GM21515 (cell line): ENCODE results near the gene MLLT3.
A peak's percentile ranks its signal among the peaks of the same experiment; 100 is the strongest.

ENCODE experiments used
- ATAC-seq: cut with Tn5 transposase; IDR thresholded peaks from one replicate; pipeline ENCODE4 v1.9.1; 2021; ENCODE audit not compliant: unreplicated experiment

MLLT3 gene

DNA sequence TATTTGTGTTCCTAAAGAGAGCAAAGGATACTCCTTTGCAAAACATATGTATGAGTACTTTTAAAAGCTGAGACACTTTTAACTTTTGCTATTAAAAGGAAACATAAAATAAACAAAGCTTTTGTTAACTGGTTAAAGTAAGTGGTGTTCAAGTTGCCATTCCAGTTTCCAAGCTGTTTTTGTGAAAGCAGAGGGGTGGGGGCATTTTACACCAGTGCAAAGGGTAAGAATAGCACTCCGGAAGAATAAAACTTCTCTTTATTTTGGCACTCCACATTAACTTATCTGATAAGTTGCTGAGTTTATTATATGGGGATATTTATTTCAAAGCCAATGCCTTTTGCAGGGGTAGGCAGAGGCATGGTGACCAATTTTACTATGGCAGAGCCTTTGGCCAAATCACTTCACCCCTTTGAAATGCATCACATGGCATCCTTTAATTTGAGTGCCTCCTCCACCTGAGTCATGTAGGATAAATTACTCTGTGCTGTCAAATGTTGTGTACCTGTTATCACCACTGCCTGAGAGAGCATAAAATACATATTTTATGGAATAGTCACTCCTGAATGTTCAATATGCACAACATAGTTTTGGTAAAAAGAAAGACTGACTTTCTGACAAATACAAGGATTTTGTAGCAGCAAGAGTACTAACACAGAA, 62.9 kb downstream of the MLLT3 start:
- ATAC-seq = no peak

DNA sequence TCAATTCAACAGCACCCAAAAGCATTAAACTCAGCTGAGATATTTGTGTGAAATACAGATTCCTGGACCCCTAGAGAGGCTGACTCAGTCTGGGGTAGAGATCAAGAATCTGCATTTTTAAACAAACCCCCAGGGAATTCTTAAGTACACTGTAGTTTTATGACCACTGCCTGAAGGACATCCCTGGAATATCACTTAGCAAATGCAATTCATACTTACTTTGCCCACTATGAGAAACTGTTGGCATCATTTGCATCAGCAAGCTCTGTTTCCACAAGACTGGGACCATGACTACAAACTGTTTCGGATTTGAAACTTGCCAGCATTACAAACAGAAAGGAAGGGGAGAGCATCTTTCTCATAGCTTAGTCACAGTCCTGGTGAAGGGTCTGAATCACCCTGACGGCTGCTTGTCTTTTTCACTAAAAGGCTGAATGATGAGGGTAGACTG, 63.7 kb downstream of the MLLT3 start:
- no peak for ATAC-seq

DNA sequence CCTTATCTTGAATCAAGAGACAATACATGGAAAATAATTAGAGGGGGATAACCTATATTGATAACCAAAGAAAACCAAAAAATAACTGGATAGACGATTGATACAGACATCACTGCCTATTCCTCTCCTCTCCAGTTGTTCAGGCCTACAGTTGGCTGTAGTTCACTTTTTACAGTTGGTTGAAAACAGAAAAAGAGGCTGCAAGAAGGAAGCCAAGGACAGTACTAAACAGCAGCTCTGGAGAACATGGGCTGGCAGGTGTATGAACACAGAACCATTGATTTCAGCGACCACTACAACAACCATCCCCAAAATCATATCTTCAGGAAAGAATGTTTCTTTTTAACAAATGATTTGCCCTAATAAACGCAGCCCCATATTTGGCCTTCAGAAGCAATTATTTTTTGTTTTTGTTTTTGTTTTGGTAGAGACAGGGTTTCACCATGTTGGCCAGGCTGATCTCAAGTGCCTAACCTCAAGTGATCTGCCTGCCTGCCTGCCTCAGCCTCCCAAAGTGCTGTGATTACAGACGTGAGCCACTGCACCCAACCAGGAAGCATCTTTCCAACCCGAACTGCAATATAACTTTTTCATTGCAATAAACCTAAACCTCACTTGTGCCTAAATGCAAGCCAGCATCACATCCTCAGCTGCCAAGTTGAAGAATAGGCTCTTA, 64.3 kb downstream of the MLLT3 start:
- no peak for ATAC-seq

DNA sequence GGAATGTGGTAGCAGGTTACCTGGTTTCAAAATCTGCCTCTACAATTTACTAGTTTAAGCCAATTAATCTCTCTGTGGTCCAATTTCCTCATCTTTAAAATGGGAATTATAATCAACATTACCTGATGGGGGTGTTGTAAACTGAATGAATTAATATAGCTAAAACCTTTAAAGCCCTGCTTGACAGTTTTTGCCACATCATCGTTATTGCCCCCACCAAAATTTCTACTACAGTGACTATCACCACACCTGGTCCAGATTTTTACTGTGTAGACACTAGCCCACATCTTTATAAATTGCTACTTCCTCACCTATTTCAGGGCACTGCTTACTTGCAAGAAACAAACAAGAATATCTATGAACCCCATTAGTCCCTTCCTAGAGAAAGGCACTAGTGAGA, 65.0 kb downstream of the MLLT3 start:
- no peak for ATAC-seq

DNA sequence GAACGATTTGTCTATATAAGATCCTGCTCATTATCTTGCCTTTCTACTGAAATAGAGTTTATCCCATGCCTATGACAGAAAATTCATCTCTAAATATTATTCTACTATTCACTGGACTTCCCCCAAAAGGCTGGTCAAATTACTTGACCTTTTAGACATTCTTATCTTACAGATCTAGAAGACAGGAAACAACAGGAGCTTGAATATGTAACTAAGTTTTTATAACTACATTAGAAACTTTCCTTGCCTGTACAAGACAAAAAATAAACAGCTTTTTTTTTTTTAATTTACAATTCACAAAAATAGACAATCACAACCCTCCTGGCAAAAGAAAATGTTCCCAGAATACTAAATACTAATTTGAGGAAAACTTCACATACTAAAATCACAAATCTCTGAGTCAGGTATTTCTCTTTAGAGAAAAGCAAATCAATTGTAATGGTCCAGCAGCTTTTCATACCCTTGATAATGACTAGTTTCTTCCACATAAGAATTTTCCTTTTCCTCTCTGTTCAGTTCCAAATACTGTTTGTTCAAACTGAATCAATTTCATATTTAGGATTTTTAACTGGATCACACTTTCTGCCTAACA, 68.6 kb downstream of the MLLT3 start:
- no peak for ATAC-seq

DNA sequence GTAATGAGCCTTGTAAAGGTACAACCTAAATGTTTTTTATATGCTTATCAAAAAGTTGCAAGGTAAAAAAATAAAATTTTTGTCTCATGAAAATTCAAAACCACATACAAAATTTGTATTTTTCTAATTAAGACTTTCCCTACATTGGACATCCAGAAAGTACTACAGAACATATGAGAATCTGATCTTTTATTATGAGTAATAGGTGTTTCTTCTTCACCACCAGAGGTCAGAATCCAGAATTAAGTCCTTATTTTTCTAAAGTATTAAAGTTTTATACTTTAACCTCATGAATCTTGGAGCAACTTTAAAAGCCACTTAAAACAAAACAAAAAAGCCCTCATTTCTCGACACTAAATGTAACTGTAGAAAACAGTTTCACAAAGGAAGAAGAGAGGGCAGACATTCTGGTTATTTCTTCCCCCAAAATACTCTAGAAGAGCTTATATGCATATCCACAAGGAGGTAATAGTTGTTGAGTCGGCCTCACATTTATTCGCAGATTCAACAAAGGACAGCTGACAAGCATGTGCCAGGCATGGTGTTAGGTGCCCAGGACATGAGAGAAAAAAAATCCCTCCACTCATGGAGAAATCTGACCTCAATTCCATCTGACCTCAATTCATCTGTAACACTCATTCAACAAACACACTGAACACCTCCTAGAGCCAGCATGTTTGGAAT, 69.3 kb downstream of the MLLT3 start:
- no peak for ATAC-seq

DNA sequence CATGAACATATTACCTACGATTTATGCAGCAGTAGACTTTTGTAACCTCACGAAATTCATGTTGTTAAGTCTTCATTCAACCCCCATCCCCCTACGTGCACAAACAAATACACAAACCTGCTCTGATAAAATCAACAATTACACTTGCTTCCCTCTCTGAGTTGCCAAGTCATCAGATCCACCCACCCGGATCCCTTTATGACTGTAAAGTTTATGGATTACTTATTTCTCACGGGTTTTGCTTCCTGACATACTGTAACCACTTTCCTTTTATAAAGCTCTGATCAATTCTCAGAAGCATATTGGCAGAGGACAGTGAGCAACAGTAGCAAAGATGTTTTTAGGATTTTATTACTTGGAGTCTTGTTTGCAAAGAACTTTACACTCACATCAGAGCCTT, 70.5 kb downstream of the MLLT3 start:
- ATAC-seq = peak; percentile 59

DNA sequence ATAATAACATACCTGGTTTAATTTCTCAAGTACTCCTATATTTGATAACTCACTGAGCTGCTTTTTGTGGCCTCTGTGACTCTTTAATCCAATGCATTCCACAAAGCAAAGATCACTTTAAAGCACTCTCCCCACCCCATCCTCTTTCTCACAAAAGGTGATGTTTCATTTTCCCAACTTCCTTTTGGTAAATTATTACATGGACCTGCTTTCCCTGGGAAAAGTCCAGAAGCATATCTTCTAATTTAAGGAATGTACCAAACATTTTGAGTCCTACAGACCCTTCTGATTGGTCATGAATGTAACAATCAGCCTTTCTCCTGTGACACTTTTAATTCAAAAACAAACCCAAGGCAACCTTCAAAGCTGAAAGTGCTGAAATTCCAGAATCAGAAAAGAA, 71.1 kb downstream of the MLLT3 start:
- no peak for ATAC-seq

DNA sequence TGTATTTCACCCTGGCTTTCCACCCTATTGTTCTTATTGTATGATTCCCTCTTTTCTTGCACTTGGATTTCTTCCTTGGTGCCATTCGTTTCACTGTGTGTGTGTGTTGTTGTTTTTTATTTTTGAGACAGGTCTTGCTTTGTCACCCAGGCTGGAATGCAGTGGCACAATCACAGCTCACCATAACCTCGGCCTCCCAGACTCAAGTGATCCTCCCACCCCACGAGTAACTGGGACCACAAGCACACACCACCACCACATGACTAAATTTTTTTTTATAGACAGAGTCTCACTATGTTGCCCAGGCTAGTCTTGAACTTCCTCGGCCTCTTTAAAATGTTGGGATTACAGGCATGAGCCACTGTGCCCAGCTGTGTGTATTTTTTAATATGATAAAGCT, 72.0 kb downstream of the MLLT3 start:
- no peak for ATAC-seq

DNA sequence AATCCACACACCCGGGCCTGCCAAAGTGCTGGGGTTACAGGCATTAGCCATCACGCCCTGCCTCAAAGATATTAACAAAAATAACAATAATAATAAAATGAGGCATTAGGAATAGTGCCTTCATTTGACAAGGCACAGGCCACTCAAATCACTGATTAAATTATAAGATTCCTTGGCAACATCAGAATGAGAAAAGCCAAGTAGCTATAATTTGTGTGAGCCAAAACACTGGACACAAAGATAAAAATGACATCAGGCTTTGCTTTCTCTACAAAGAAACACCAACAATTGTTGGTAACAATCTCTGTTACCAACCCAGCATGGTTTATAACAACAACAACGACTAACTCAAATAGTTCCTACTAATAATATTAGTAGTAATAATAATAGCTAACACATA, 73.2 kb downstream of the MLLT3 start:
- no peak for ATAC-seq

DNA sequence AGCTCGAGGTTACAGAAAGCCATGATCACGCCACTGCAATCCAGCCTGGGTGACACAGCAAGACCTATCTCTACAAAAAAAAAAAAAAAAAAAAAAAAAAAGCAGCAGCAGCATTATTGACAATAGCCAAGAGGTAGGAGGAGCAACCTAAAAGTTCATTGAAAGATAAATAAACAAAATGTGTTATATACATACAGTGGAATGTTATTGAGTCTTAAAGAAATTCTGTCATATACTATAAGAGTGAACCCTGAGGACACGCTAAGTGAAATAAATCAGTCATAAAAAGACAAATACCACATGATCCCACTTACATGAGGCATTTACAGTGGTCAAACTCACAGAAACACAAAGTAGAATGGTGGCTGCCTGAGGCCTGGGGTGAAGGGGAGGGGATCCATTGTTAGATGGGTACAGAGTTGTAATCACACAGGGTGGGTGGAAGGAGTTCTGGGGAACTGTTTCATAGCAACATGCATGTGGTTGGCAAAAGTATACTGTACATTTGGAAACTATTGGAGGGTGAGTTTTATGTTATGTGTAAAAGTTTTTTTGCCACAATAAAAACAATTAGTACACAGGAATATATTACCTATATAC, 77.2 kb downstream of the MLLT3 start:
- no peak for ATAC-seq

DNA sequence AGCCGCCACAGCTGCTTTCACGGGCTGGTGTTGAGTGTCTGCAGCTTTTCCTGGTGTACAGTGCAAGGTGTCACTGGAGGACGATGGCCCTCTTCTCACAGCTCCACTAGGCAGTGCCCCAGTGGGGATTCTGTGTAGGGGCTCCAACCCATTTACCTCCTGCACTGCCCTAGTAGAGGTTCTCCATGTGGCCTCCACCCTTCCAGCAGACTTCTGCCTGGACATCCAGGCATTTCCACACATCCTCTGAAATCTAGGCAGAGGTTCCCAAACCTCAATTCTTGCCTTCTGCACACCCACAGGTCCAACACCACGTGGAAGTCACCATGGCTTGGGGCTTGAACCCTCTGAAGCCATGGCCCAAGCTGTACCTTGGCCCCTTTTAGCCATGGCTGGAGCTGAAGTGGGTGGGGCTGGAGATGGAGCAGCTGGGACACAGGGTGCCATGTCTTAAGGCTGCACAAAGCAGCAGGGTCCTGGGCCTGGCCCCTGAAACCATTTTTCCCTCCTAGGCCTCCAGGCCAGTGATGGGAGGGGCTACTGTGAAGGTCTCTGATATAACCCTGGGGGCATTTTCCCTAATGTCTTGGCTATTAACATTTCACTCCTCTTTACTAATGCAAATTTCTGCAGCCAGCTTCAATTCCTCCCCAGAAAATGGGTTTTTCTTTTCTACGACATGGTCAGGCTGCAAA, 82.0 kb downstream of the MLLT3 start:
- no peak for ATAC-seq

DNA sequence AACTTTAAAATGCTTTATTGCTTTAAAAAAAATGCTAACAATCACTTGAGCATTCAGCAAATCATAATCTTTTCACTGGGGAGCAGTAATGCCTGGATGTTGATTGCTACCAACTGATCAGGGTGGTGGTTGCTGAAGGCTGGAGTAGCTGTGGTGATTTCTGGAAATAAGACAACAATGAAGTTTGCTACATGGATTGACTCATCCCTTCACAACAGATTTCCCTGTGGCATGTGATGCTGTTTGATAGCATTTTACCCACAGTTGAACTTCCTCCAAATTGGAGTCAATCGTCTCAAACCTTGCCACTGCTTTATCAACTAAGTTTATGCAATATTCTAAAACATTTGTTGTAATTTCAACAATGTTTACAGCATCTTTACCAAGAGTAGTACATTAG, 83.3 kb downstream of the MLLT3 start:
- no peak for ATAC-seq

DNA sequence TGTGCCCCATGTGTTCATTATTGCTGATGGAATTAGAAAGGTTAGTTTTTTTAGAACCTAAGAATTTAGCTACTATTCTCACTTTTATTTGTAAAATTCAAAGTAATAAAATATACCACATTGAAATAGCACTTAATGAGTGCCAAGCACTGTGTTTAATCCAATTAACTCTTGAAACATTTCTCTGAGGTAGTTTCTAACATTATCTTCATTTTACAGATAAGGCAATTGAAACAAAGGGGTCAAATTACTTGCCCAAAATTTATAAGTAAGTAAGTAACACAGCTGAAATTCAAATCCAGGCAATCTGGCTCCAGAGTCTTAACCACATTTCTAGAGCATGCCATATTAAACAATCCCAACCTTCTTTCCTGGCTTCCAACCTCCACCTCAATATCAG, 84.2 kb downstream of the MLLT3 start:
- ATAC-seq = no peak

DNA sequence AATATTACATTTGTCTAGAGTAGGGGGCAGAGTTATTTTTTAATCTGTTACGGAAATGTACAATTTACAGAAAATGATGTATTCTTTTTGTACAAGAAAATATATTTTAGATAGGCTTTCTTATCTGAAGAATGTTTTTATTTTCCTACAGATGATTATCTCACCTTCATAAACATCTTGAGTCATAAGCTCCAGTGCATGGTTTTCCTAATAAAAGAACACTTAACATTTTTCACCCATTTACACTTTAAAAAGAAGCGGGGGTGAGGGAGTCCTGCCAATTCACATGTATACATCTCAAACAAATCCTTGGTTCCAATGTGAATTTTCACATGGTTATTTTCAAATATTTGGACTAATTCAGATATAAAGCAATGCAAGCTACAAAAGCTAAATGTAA, 85.0 kb downstream of the MLLT3 start:
- ATAC-seq = no peak

DNA sequence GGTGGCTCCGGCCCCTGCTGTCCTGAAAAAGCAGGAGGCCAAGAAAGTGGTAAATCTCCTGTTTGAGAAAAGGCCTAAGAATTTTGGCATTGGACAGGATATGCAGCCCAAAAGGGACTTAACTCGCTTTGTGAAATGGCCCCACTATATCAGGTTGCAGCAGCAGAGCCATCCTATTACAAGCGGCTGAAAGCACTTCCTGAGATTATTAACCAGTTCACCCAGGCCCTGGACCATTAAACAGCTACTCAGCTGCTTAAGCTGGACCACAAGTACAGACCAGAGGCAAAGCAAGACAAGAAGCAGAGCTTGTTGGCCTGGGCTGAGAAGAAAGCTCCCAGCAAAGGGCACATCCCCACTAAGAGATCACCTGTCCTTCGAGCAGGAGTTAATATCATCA, 89.7 kb downstream of the MLLT3 start:
- no peak for ATAC-seq

DNA sequence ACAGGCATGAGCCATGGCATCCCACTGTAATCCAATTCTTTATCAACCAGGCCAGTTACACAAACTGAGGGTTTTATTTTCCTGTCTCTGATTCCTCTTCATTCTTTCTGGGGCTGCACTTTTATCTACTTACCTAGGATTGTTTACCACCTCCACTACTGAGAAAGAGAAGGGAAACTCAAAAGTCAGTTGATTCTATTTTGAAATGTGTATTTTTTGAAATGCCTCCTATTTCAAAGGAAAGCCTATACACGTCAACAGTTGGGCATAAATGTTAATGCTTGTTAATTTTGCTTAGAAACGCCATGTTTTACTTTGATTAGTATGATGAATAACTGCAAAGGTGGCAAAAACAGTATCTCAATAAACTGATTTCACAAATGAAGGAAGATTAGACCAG, 92.5 kb downstream of the MLLT3 start:
- no peak for ATAC-seq

DNA sequence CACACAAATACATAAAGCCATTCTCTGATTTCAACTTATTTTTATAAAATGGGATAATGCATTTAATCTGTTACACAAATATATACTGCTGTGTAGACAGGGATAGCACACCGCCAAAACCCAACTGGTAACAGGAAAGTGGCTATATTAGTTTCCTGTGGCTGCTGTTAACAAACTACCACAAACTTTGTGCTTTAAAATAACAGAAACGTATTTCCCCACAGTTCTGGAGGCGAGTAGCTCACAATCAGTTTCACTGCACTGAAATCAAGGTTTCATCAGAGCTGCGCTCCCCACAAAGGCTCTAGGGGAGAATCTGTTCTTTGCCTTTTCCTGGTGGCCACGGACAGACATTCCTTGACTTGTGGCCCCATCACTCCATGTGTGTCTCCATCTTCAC, 94.0 kb downstream of the MLLT3 start:
- ATAC-seq = no peak

DNA sequence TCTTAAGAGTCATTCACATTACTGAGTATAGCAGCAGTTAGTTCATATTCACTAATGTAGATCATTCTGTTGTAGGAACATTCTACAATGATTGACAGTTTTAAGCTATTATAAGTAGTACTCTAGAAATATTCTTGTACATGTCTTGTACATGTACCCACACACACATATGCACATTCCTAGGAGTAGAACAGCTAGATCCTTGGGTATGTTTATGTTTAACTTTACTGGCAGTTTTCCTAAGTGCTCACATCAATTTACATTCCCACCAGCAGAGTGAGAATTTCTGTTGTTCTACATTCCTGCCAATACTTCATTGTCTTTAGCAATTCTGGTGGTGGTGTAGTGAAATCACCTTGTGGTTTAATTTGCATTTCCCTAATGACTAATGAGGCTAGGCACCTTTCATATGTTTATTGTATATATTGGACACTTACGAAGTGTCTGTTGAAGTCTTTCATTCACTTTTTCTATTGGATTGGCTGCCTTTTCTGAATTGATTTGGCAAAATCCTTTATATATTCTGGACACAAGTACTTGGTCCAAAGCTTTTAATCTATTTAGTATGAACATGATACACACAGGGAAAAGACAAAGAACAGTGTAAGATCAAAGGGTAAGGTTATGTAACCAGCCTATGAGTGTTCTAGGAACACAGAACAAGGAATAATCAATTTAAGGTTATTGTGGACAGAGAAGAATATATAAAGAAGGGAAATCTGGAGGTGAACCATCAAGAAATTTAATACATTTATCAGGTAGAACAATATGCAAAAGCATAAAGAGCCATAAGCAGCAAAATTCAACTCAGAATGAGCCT, 95.6 kb downstream of the MLLT3 start:
- ATAC-seq = peak; percentile 83

DNA sequence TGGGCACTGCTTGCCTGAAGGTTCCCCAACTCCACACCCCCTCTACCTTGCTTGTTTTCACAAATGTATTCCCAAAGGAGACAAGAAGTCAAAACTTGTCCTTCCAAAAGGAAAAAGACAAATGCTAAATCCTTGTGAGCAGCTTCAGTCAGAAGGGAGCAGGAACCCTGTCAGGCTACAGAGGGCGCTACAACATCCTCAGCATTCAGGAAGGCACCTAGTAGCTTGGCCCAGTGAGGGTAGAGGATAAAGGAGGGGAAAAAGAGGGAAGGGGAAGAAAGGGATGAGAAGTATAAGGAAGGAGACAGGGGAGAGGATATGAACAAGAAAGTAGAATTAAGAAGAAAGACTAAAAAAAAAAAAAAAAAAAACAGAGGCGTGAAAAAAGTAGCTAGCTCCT, 97.5 kb downstream of the MLLT3 start:
- ATAC-seq = no peak
